Endodermal cell (in vitro differentiated cells): Measurements from ENCODE around the gene IFITM1. TPM values are rescaled to one million over a fixed set of nuclear protein-coding genes. Genes with fewer than 3 reads are reported as not detected.

Experiments
- DNase-seq: peaks from one replicate; pipeline ENCODE4 v3.0.0-alpha.2; 2017
- H3K27ac ChIP-seq: 2 replicates; pipeline ENCODE4 v1.5.1; 2013; ENCODE audit warnings: mild to moderate bottlenecking, low read depth, low read length, moderate library complexity
- H3K27me3 ChIP-seq: 2 replicates; pipeline ENCODE4 v1.6.1; 2013; ENCODE audit warnings: mild to moderate bottlenecking, low read length, moderate library complexity; ENCODE audit not compliant: insufficient read depth, control insufficient read depth, poor library complexity, severe bottlenecking
- H3K36me3 ChIP-seq: 2 replicates; pipeline ENCODE4 v1.7.0; 2013; ENCODE audit warnings: mild to moderate bottlenecking, low read length, moderate library complexity; ENCODE audit not compliant: control insufficient read depth, insufficient read depth
- H3K4me1 ChIP-seq: one replicate; pipeline ENCODE4 v1.7.0; 2013; ENCODE audit warnings: low read length; ENCODE audit not compliant: control insufficient read depth, insufficient read depth
- H3K4me3 ChIP-seq: 2 replicates; pipeline ENCODE4 v1.5.1; 2013; ENCODE audit warnings: mild to moderate bottlenecking, low read length, moderate library complexity
- H3K9ac ChIP-seq: 2 replicates; pipeline ENCODE4 v1.6.1; 2013; ENCODE audit warnings: mild to moderate bottlenecking, low read length, moderate library complexity; ENCODE audit not compliant: poor library complexity, severe bottlenecking; ENCODE audit errors: extremely low read depth
- H3K9me3 ChIP-seq: 2 replicates; pipeline ENCODE4 v1.6.1; 2013; ENCODE audit warnings: mild to moderate bottlenecking, low read length, moderate library complexity; ENCODE audit not compliant: control insufficient read depth
- H3K27ac Mint-ChIP-seq: 2 replicates; pipeline ENCODE4 v1.8.0; 2020; ENCODE audit warnings: mixed read lengths
- H3K27me3 Mint-ChIP-seq: 2 replicates; pipeline ENCODE4 v1.8.0; 2021; ENCODE audit warnings: mild to moderate bottlenecking, mixed read lengths; ENCODE audit not compliant: insufficient read depth
- H3K36me3 Mint-ChIP-seq: 2 replicates; pipeline ENCODE4 v1.8.0; 2020; ENCODE audit warnings: low read depth, mixed read lengths
- H3K4me1 Mint-ChIP-seq: 2 replicates; pipeline ENCODE4 v1.8.0; 2020; ENCODE audit warnings: mixed read lengths
- H3K4me3 Mint-ChIP-seq: 2 replicates; pipeline ENCODE4 v1.8.0; 2020; ENCODE audit warnings: mild to moderate bottlenecking, moderate library complexity, mixed read lengths
- H3K9me3 Mint-ChIP-seq: 2 replicates; pipeline ENCODE4 v1.8.0; 2020; ENCODE audit warnings: mild to moderate bottlenecking, mixed read lengths
- WGBS, 2 experiments: methylation state at CpG; one replicate each; pipeline versions ENCODE4 v1.1.5 to v1.1.7; 2013; ENCODE audit warnings: missing lambda C conversion rate in 2 of 2, mixed read lengths in 1 of 2; ENCODE audit not compliant: insufficient coverage in 1 of 2, insufficient read length in 1 of 2; 5-methylcytosine and 5-hydroxymethylcytosine counted together
- total RNA-seq, 2 donors: library from RNA; stranded (reverse); fragmentation: NEBNext Ultra II Directional in 1 of 2; extraction: Animal tissue kit (Norgen Biotek cat#: 25700) in 1 of 2; gene quantifications; 2 replicates in 1 of 2; 3 replicates in 1 of 2; pipeline ENCODE4 v1.2.1, GENCODE V29; 2021
- TF ChIP-seq, protein P1 (sequence below): fragments of 200-600 bp; sonication (generic); conservative IDR thresholded peaks from 2 replicates; pipeline ENCODE4 v1.5.0; 2021; ENCODE audit warnings: antibody characterized with exemption, mild to moderate bottlenecking

The IFITM1 gene
- total RNA-seq, 2 donors from 2014 or later: 211 to 558 TPM

- Histone ChIP-seq H3K9me3 (peaks cover 5% of the 10 kb centered on the region), H3K4me1 (no peaks in the 10 kb centered on the region), H3K27ac (no peak overlapping the region), H3K4me3 (no peak overlapping the region), H3K9ac (no peak overlapping the region), H3K36me3 (no peaks in the 10 kb centered on the region), H3K27me3 (no peaks in the 10 kb centered on the region)
- TF ChIP-seq, protein P1, sequence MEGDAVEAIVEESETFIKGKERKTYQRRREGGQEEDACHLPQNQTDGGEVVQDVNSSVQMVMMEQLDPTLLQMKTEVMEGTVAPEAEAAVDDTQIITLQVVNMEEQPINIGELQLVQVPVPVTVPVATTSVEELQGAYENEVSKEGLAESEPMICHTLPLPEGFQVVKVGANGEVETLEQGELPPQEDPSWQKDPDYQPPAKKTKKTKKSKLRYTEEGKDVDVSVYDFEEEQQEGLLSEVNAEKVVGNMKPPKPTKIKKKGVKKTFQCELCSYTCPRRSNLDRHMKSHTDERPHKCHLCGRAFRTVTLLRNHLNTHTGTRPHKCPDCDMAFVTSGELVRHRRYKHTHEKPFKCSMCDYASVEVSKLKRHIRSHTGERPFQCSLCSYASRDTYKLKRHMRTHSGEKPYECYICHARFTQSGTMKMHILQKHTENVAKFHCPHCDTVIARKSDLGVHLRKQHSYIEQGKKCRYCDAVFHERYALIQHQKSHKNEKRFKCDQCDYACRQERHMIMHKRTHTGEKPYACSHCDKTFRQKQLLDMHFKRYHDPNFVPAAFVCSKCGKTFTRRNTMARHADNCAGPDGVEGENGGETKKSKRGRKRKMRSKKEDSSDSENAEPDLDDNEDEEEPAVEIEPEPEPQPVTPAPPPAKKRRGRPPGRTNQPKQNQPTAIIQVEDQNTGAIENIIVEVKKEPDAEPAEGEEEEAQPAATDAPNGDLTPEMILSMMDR: no peak
- 86 to 89% methylated on average over 28 to 30 of the region's 30 CpGs for WGBS, 2 experiments
- Mint-ChIP-seq H3K27ac (peak overlapping the region; percentile 59), H3K36me3 (peaks cover 5% of the 10 kb centered on the region), H3K9me3 (peaks cover 16% of the 10 kb centered on the region), H3K4me1 (peaks cover 22% of the 10 kb centered on the region), H3K4me3 (no peak overlapping the region), H3K27me3 (no peaks in the 10 kb centered on the region)
- DNase-seq: peak; percentile 53
Measured at GRCh38 chr11:325796-326591, 12.2 kb downstream of the IFITM1 start.

GRCh38 chr11:326592-326841, 12.7 kb downstream of the IFITM1 start:
- peaks cover 22% of the 10 kb centered on the region for H3K4me1 Mint-ChIP-seq
- H3K27me3 Mint-ChIP-seq: no peaks in the 10 kb centered on the region
- H3K4me3 ChIP-seq: no peak overlapping the region
- H3K9ac ChIP-seq: no peak overlapping the region
- peak; percentile 52 for DNase-seq
- H3K36me3 Mint-ChIP-seq: peaks cover 8% of the 10 kb centered on the region
- no peaks in the 10 kb centered on the region for H3K4me1 ChIP-seq
- TF ChIP-seq, protein P1: no peak
- H3K9me3 Mint-ChIP-seq: peaks cover 21% of the 10 kb centered on the region
- no peak overlapping the region for H3K4me3 Mint-ChIP-seq
- H3K36me3 ChIP-seq: no peaks in the 10 kb centered on the region
- no peak overlapping the region for H3K27ac ChIP-seq
- H3K9me3 ChIP-seq: peaks cover 8% of the 10 kb centered on the region
- no peaks in the 10 kb centered on the region for H3K27me3 ChIP-seq
- H3K27ac Mint-ChIP-seq: peak overlapping the region; percentile 30
- 74 to 83% methylated on average over 2 to 6 of the region's 6 CpGs for WGBS, 2 experiments

DNA sequence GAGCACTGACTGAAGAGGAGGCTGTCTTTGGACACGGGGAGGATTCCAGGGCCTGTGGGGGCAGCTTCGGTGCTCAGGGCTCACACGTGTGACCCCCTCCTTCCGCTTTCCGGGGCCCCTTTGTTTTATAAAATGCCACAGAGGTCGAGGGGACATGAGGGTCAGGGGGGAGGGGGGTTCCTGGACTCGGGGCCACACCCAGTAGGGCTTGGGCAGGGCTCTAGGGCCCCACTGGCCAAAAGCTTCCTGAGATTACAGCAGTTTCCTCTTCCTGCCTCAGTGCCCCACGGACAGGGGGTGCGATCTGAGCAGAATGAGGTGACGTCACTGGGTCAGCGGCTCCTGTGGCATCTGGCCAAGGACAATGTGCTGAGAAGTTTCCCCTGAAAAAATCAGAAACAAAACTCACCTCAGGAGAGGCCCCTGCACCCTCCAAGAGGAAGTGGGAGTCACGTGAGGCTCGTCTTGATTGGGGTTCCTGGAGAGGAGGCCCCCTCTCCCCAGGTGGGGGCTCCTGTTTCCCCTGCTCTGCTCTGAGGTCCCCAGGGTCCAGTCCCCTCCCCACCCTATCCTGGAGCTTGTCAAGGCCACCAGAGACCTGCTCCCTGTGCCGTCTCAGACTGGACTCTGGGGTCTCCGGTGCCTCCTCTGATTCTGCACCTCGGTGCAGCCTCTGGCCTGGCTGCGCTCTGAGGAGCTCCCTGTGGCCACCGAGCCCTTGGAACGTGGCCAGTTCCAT, 13.2 kb downstream of the IFITM1 start:
- Mint-ChIP-seq H3K4me1 (peaks cover 22% of the 10 kb centered on the region), H3K4me3 (no peak overlapping the region), H3K9me3 (peaks cover 26% of the 10 kb centered on the region), H3K27ac (no peak overlapping the region), H3K36me3 (peaks cover 11% of the 10 kb centered on the region), H3K27me3 (no peaks in the 10 kb centered on the region)
- H3K9me3 ChIP-seq: peaks cover 10% of the 10 kb centered on the region
- H3K9ac ChIP-seq: no peak overlapping the region
- H3K27me3 ChIP-seq: no peaks in the 10 kb centered on the region
- no peak overlapping the region for H3K27ac ChIP-seq
- DNase-seq: no peak
- H3K4me3 ChIP-seq: no peak overlapping the region
- WGBS, 2 experiments: 89 to 90% methylated on average over 9 to 19 of the region's 19 CpGs
- no peaks in the 10 kb centered on the region for H3K4me1 ChIP-seq
- TF ChIP-seq, protein P1: no peak
- H3K36me3 ChIP-seq: no peaks in the 10 kb centered on the region
